ENCODE measurements around the gene MOGAT3. TPM values are rescaled to one million over a fixed set of nuclear protein-coding genes. Genes with fewer than 3 reads are reported as not detected.

MOGAT3 gene
- total and polyA plus RNA-seq, 2 experiments from 2014 or later: 0.44 TPM; not detected in 1

DNA sequence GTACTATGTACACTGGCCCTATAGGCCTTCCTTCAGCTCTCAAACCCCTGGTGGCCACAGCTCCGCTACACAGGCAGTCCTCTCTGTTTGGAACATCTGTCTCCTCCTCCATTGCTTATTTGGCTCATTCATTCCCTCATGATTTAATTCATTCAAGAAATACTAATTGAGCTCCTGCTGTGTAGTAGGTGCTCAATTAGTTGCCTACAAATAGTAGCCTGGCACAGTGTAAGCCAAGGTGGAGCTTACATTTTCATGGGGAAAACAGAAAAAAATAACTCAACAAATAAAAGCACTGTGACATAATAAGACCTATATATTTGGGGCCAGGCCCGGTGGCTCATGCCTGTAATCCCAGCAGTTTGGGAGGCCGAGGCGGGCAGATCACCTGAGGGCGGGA, 47.4 kb upstream of the MOGAT3 start:
- Mint-ChIP-seq H3K36me3 (ENCODE audit: low read depth) (peaks cover 30% of the 10 kb centered on the region), H3K27me3 (ENCODE audit: insufficient read depth, low read depth, poor library complexity) (peaks cover 16% of the 10 kb centered on the region), H3K9me3 (no peaks in the 10 kb centered on the region; the same call in 2 of the 3 replicates), H3K4me1 (peaks cover 26% of the 10 kb centered on the region), H3K4me3 (no peak overlapping the region; the same call in 2 of the 3 replicates), H3K27ac (peak overlapping the region; percentile 17; the same call in 1 of the 2 replicates)
- Histone ChIP-seq H3K27ac (ENCODE audit: low read depth) (peak overlapping the region; percentile 78; the same call in 1 of the 2 replicates), H3K27me3 (ENCODE audit: insufficient read depth) (no peaks in the 10 kb centered on the region), H3K36me3 (ENCODE audit: insufficient read depth) (no peaks in the 10 kb centered on the region), H3K4me3 (no peak overlapping the region), H4K20me1 (replicated peaks; ENCODE audit: insufficient read depth) (peaks cover 10% of the 10 kb centered on the region; the same call in 1 of the 2 replicates), H2AFZ (no peak overlapping the region), H3K4me2 (no peak overlapping the region), H3K9me2 (ENCODE audit: insufficient read depth) (no peaks in the 10 kb centered on the region), H3K79me2 (replicated peaks; ENCODE audit: insufficient read depth) (peaks cover 59% of the 10 kb centered on the region), H3K4me1 (ENCODE audit: insufficient read depth) (peaks cover 20% of the 10 kb centered on the region), H3F3A (replicated peaks; ENCODE audit: low read depth) (peaks cover 23% of the 10 kb centered on the region)
- ATAC-seq (no peak), DNase-seq (ENCODE audit: low spot score) (no peak)
- TF ChIP-seq ZNF331 (CRISPR knock-in tag; IDR thresholded peaks at IDR 0.05; ENCODE audit: low read depth): no peak
- TF ChIP-seq CTCF (conservative IDR thresholded peaks at IDR 0.05; ENCODE audit: low read depth in 2 of 2): peak in 1 of 2 experiments; percentile 34; a peak in 1 of 4 replicates

- H2AFZ ChIP-seq: no peak overlapping the region
- peaks cover 20% of the 10 kb centered on the region for H3K4me1 Mint-ChIP-seq
- peaks cover 10% of the 10 kb centered on the region; the same call in 1 of the 2 replicates for H4K20me1 ChIP-seq (replicated peaks; ENCODE audit: insufficient read depth)
- peaks cover 58% of the 10 kb centered on the region for H3K79me2 ChIP-seq (replicated peaks; ENCODE audit: insufficient read depth)
- H3K27ac Mint-ChIP-seq: peak overlapping the region; percentile 97
- no peaks in the 10 kb centered on the region for H3K9me3 Mint-ChIP-seq
- H3K4me3 Mint-ChIP-seq: peak overlapping the region; percentile 99
- H3K4me1 ChIP-seq (ENCODE audit: insufficient read depth): peaks cover 14% of the 10 kb centered on the region
- ATAC-seq (no peak), DNase-seq (ENCODE audit: low spot score) (no peak)
- H3K36me3 ChIP-seq (ENCODE audit: insufficient read depth): no peaks in the 10 kb centered on the region
- H3K9me2 ChIP-seq (ENCODE audit: insufficient read depth): no peaks in the 10 kb centered on the region
- peak overlapping the region; percentile 100 for H3K4me3 ChIP-seq
- H3K36me3 Mint-ChIP-seq (ENCODE audit: low read depth): peaks cover 33% of the 10 kb centered on the region
- peaks cover 34% of the 10 kb centered on the region for H3F3A ChIP-seq (replicated peaks; ENCODE audit: low read depth)
- H3K27me3 ChIP-seq (ENCODE audit: insufficient read depth): no peaks in the 10 kb centered on the region
- H3K27me3 Mint-ChIP-seq (ENCODE audit: insufficient read depth, low read depth, poor library complexity): peaks cover 18% of the 10 kb centered on the region
- peak overlapping the region; percentile 97 for H3K27ac ChIP-seq (ENCODE audit: low read depth)
- H3K4me2 ChIP-seq: peak overlapping the region; percentile 100
- TF ChIP-seq NANOG (IDR thresholded peaks at IDR 0.05; ENCODE audit: borderline replicate concordance) (no peak), JUNB (IDR thresholded peaks at IDR 0.05; ENCODE audit: unreplicated experiment) (no peak), CTCF (conservative IDR thresholded peaks at IDR 0.05; ENCODE audit: low read depth in 2 of 2) (0 out of 4 replicates have a peak, but pooled peaks of 1 of the 2 experiments have one; percentile 5), ZNF114 (CRISPR knock-in tag; IDR thresholded peaks at IDR 0.05) (0 out of 2 replicates have a peak, but pooled peaks have one; percentile 18), EZH2 (IDR thresholded peaks at IDR 0.05; ENCODE audit: low read depth, unreplicated experiment) (no peak), EZH2phosphoT487 (IDR thresholded peaks at IDR 0.05; ENCODE audit: unreplicated experiment) (no peak), STAT1 (IDR thresholded peaks at IDR 0.05; ENCODE audit: unreplicated experiment) (no peak), CREB1 (CRISPR knock-in tag; IDR thresholded peaks at IDR 0.05; ENCODE audit: low read depth) (no peak; the same call in 1 of the 2 replicates)
- TF ChIP-seq, protein P1, sequence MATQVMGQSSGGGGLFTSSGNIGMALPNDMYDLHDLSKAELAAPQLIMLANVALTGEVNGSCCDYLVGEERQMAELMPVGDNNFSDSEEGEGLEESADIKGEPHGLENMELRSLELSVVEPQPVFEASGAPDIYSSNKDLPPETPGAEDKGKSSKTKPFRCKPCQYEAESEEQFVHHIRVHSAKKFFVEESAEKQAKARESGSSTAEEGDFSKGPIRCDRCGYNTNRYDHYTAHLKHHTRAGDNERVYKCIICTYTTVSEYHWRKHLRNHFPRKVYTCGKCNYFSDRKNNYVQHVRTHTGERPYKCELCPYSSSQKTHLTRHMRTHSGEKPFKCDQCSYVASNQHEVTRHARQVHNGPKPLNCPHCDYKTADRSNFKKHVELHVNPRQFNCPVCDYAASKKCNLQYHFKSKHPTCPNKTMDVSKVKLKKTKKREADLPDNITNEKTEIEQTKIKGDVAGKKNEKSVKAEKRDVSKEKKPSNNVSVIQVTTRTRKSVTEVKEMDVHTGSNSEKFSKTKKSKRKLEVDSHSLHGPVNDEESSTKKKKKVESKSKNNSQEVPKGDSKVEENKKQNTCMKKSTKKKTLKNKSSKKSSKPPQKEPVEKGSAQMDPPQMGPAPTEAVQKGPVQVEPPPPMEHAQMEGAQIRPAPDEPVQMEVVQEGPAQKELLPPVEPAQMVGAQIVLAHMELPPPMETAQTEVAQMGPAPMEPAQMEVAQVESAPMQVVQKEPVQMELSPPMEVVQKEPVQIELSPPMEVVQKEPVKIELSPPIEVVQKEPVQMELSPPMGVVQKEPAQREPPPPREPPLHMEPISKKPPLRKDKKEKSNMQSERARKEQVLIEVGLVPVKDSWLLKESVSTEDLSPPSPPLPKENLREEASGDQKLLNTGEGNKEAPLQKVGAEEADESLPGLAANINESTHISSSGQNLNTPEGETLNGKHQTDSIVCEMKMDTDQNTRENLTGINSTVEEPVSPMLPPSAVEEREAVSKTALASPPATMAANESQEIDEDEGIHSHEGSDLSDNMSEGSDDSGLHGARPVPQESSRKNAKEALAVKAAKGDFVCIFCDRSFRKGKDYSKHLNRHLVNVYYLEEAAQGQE (IDR thresholded peaks at IDR 0.05; ENCODE audit: unreplicated experiment): no peak
- TF ChIP-seq, protein P2, sequence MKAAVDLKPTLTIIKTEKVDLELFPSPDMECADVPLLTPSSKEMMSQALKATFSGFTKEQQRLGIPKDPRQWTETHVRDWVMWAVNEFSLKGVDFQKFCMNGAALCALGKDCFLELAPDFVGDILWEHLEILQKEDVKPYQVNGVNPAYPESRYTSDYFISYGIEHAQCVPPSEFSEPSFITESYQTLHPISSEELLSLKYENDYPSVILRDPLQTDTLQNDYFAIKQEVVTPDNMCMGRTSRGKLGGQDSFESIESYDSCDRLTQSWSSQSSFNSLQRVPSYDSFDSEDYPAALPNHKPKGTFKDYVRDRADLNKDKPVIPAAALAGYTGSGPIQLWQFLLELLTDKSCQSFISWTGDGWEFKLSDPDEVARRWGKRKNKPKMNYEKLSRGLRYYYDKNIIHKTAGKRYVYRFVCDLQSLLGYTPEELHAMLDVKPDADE (IDR thresholded peaks at IDR 0.05): no peak
These were observed 44.4 kb upstream of the MOGAT3 start for GRCh38 chr7:101245147-101245668.
